Stimulated activated CD4-positive, alpha-beta T cell treated with anti-CD3 and anti-CD28 coated beads, Interleukin-4, amount 100 ng/mL, for 24 hours (primary cell): ENCODE results near the gene RNF152.

Experiments used
- DNase-seq: peaks from one replicate; pipeline ENCODE4 v3.0.0-alpha.2; 2020

The RNF152 gene

DNA sequence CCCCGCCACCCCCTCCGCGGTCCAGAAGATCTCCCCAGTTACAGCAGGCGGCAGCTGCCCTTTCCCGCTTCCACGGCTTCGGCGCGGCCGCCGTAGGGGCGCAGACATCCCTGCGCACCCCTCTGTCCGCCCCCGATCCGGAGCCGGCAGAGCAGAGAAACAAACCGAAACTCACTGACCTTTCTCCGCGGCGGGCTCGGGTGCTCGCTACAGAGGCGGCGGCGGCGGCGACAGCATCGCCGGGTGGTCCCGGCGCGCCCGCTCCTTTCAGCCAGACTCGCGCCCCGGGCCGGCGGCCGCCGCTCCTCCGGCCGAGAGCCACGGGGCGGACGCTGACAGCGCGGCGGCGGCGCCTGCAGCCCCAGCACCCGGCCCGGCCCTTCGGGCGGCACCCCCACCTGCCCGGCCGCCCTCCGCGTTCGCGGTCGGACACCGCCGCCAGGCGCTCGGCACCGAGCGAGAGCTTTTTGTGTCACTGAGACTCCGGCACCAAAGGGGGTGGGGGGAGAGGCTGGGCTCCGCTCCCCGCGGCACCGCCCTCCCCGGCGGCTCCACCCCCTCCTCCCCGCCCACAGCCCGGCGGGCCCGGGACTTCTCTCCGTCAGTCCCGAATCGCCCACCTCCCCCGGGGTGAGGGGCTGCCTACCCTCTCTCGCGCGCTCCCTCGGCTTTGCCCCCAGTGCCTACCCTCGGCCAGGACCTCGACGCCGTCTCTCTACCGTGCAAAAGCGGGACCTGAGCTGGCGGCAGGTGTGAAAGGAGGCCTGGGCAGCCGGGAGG is 1.4 kb upstream of the RNF152 start:
- DNase-seq = peak; percentile 67

DNA sequence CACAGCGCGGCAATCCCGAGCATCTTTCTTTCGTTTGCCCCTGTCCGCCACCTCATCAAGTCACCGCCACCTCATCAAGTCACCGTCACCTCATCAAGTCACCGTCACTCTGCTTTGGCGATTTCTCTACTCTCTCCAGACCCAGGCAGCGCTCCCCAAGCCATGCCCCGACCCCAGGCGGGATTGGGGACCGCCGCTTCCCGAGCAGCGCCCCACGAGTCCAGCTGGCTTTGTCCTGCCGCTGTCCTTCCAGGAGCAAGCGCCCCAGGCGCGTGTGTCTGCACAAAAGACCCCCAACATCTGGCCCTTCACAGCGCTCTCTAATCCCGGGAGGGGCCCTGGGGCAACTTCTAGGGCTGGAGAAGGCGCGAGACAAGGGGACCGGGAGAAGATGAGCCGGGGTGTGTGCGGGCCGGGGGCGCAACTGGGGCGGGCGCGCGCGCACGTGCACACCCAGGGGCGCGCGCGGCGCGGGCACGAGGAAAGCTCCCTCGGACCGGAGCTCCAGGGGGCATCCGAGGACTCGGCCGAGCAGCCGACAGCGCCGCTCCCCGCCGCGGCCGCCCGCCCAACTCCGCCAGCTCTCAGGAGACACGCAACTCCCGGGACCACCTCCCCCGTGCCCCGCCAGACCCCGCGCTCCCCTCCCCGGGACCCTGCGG is 633 bp upstream of the RNF152 start:
- peak; percentile 33 for DNase-seq

DNA sequence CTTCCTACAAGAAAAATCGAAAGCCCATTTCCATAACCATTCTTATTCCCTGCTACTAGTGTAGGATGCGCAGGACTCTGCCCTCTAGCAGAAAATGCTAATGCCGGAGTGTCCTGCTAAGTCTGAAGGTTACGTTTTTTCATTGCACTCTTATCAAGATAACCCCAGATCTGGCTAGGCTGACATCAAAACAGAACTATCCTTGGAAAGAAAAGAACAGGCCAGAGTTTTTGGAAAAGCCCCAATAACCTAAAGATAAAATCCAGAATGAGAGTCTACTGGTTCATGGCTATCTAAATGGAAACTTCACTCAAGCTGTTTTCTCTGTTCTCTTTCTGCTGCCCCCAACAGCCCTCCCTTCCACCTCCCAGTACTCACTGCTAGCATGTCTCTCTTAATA is 913 bp downstream of the RNF152 start:
- DNase-seq = no peak

DNA sequence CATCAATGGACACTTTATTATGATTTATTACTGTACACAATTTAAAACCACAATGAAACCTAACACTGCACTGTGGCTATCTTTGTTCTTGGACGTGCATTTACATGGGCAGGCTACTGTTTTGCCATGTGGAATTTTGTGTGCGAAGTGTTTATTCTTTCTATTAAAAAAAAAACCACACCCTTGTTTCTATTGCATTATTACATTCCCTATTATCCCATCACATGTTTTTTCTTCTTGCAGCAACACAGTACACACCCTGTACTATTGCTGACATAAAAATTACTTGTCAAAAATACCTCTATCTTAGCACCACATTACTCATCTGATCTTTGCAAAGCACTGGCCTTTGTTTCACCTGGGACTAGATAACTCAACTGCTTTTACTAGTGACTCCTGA is 1.5 kb downstream of the RNF152 start:
- no peak for DNase-seq

DNA sequence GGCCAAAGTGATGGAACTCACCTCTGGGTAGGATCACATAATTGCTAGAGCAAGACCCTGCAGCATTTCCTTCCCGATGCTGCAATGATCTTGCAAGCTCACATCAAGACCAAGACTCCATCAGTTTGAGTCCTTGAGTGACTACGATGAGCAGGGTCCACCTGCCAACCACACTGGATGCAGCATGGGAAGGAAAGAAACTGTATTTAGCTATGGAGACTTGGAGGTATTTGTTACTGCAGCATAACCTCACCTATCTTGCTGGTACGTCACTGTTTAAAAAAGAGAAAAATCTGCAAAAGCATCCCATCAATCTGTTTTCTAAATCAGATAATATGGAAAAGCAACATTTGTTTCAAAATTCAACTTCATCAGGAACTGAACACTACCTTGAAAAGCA is 2.5 kb downstream of the RNF152 start:
- DNase-seq = no peak

DNA sequence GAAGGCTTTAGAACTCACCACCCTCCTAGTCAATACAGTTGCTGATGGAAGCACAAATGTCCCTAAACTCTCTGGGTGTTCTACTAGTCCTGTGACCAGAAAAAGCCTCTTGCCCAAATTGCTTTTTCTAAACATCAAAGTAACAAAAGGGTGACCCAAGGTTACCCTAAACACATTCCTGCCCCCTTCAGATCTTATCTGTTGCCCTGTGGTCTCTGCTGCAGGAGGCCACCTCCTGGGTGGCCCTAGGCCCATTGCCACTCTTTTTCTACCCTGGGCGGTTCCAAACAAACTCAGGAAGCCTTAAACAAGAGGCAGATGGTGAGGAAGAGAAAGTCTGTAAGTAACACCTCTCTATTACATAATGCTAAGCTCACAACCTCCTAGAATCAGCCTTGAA is 3.3 kb downstream of the RNF152 start:
- no peak for DNase-seq

DNA sequence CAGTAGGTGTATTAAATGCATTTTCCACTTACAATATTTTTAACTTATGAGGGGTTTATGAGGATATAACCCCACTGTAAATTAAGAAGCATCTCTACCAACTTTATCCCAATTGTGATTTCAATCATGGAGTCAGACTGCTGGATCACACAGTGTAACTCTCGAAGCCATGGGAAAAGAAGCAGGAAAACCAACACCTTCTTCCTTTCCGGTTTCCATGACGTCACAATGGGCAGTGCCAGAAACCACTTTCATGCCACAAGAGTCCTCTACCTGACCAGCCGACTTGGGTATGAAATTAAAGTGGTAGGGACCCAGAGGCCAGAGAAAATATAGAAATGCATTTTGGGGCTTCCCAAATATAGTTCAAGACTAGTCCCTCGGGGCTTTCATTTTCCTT is 4.2 kb downstream of the RNF152 start:
- no peak for DNase-seq

DNA sequence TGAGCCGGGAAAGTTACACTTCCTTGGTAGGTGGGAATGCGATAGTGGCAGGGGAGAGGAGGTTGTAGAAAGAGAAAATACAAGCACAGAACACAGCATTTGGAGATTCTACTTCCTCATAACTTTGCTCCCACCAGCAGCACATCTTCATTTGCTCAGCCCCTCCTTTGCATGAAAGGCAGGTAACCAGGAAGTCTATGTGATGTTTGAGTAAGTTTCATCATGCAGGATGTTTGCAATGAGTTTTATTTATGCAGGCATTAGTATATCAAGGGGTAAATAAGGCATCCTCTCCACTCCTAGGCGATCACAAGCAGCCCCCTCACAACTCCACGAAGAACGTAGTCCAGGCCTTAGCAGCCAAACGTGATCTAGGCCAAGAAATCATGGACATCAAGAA is 5.0 kb downstream of the RNF152 start:
- DNase-seq = no peak

DNA sequence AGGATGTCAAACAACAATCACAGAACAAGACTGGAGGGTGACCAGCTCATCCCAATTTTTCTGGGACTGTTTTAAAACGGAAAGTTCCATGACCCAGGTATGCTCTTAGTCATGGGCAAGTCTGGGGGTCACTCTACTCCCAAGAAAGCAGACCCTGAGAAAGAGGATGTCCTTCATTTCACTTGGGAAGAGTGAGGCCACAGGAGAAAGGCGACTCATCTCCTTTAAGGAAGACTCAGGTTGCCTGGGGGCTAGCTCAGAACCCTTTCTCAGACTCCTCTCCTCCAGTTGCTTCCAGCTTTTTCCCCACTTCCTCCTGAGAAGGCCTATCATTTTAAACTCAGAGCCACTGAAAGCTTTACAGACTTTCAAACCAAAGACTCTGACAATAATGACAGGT is 9.3 kb downstream of the RNF152 start:
- DNase-seq = no peak

DNA sequence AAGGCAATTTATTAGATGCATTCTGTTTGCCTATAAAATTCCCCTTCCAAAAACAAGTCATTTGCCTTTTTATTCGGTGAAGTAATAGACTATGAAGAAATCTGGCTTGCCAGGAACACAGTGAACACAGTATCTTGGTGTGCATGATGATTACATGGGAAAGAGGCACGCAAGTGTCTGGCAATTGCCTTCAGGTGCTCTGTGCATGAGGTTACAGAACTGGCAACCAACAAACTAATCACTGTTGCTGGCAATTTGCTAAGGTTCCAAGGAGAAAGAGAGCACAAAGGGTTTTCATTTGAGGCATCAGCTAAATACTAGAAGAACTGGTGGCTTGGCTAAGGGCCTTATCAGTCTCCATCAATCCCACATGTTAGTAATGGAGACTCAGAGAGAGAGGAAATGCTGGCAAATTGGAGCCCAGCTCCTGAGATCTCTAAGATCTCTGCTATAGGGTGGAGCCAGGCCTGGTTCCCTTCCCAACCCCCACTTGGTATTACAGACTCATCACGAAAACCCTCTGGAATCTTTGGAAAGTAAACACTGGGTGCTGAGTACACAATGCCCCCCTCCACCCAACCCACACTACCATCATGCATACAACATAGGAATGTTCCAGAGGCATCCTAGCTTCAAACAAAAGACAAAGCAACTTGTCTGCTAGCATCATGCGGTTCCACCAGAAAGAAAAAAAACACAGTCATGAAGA is 10.4 kb downstream of the RNF152 start:
- no peak for DNase-seq

DNA sequence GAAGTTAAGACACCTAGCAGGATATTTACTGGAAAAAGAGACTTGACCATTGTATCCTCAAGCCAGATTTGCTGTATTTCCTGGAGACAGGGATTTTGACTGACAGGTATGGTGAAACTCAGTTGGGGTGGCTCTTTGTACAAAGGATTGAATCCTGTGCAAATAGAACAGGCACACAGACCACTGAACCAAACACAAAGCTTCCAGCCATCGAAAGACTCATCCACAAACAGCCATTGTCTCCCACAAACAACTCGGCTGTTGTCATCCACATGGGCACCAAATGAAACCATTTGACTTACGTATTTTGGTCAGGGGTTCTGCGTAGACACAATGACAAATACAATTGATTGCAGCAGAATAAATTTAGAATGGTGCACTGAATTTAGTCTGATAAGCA is 15.9 kb downstream of the RNF152 start:
- DNase-seq = no peak

DNA sequence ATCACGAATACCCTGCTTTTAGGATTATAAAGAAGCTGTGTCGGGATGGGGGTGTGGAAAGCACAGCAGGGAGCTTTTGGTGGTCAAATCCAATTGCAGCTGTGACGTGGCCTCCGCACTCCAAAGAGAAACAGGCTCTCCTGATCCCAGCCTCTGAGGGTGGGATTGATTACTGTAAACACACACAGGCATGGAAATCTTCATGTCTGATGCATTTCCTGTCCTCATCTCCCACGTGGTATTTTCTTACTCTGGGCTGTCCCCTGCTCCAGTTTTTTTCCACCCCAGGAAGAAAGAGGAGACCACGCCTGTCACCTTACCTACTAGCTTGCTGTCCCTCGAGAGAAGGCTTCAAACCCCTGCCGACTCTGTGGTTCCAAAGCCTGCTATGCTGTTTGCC is 22.7 kb downstream of the RNF152 start:
- DNase-seq = no peak

DNA sequence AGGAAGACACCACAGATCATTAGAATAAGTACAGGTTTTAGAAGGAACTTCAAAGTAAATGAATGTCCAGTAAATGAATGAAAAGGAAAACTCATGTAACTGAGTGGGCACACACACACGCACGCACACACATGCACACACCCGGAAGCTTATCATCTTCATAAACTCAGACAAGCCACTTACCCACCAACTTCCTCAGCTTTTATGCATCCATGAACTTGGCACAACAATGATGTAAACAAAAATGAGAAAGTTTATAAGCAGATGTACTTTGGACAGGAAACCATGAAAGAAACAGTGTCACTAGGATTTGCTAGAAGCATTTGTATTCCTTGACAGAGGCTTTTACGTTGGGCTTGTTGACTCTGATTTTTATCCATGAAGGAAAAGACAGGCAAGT is 23.2 kb downstream of the RNF152 start:
- no peak for DNase-seq

DNA sequence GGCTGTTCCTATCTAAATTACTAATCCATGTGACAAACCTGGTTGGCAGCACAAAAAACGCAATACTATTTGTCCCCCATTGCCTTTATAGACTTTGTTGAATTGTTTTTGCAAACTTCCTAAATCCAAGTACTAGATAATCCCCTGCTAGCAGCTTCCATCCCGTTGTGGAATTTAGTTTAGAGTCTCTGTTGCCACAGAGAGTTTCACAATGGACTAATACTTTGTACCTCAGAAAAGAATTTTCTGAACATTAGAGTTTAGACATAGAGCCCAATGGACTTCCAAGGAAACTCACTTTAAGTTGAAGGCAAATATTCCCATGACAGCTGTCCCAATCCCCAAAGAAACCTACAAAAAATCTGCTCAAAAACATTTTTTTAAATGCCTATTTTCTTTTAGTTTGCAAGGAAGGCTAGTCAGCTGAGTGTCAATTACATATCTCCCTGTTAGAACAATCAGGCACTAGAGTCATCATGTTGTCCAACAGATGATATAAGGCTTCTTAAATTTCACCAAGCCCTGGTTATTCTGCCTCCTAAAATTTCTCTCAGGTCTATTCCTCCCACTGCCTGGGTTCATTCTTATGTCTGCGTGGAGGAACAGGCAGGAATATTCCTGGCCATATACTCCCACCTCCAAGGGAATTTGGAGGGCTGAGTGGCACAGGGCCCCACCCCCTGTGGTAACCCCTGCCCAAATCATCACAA is 27.2 kb downstream of the RNF152 start:
- no peak for DNase-seq

DNA sequence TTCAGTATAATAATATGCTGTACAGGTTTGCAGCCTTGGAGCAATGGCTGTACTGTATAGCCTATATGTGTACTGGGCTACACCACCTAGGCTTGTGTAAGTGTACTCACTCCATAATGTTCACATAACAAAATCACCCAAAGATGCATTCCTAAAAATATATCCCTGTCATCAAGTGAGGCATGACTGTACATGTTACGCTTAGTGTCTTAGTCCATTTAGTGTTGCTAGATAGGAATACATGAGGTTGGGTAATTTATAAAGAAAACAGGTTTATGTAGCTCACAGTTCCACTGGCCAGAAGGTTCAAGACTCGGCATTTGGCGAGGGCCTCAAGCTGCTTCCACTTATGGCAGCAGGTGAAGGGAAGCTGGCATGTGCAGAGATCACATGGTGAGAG is 31.4 kb downstream of the RNF152 start:
- DNase-seq = no peak

DNA sequence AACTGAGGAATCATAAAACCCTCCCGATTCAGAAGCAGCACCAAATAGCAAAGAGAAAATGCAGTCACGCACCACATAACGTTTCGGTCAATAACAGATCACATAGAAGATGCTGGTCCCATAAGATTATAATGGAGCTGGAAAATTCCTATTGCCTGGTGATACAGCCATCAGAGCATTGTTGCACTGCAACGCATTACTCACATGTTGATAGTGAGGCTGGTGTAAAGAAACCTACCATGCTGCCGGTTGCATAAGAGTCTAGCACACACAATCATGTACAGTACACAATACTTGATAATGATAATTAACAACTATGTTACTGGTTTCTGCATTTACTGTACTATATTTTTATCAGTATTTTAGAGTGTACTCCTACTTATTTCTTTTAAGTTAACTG is 32.5 kb downstream of the RNF152 start:
- no peak for DNase-seq

DNA sequence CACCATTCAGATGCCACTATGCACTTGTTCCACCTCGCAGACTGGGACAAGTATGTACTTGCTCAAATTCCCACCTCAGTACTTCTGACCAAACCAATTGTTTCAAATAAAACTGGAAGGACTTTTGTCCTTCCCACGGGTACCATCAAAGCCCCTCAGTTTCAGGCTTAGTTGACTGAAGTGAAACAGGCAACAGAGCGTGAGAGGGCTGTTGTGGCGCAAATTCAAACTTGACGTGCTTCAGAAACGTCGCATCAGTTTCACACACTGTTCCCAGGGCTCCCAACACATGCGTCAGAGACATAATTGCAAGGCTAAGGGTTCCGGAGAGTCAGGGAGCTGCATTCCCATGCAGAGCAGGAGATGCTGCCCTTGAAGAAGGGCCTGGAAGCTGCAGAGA is 33.7 kb downstream of the RNF152 start:
- no peak for DNase-seq

DNA sequence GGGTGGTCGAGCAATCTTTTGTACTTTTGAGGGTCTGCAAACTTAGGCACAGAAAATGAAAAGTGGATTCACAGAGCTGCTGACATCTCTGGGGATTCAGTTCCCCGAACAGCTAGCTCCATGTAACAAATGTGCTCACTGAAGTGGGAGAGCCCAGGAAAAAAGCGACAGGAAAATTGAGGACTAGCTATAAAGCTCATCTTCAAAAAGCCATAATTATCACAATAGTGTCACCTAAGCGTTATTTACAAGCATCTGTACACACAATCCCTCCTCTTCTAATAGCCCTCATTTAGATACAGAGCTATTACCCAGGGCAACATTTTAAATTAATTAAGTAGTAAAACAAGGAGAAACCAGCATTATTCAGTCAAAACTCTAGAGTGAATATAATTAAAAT is 36.1 kb downstream of the RNF152 start:
- DNase-seq = no peak

DNA sequence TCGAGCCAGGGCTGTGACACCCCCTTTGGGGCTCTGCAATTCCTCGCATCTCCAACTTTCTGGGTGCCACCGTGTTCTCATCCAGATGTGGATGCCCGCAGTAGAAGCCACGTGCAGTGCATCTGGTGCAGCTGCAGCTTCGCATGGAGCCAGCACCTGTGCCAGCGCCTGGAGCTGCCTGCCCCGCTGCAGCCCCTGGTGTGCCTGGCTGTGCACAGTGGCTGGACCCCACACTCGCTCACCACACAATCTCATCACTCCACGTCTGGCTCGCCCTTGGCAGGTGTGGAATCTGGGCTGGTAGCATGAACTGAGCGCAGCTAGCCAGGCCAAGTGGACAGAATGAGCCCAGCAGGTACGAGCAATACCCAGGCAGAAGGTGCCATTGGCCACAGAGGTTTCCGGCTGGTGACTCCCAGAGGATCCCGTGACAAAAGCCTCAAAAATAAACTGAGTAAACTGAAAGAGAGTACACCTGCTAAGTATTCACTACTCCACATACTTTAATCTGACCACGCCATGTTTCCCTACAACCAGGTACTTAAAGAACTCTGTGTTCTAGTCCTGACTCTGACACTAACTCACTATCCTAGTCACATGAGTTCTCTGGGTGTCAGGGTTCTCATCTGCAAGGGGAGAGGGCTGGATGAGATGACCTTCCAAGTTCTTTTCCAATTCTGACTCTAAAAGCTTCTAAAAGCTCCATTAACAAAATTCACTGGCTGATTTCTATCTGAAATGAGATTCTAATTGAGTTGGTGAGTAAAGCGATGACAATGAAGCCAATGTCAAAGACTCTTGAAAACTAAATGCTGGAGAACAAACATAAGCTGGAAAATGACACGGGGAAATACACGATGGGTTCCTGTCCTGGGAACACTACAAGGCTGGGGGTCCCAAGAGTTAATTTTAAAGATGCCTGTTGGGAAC is 37.1 kb downstream of the RNF152 start:
- DNase-seq = no peak

DNA sequence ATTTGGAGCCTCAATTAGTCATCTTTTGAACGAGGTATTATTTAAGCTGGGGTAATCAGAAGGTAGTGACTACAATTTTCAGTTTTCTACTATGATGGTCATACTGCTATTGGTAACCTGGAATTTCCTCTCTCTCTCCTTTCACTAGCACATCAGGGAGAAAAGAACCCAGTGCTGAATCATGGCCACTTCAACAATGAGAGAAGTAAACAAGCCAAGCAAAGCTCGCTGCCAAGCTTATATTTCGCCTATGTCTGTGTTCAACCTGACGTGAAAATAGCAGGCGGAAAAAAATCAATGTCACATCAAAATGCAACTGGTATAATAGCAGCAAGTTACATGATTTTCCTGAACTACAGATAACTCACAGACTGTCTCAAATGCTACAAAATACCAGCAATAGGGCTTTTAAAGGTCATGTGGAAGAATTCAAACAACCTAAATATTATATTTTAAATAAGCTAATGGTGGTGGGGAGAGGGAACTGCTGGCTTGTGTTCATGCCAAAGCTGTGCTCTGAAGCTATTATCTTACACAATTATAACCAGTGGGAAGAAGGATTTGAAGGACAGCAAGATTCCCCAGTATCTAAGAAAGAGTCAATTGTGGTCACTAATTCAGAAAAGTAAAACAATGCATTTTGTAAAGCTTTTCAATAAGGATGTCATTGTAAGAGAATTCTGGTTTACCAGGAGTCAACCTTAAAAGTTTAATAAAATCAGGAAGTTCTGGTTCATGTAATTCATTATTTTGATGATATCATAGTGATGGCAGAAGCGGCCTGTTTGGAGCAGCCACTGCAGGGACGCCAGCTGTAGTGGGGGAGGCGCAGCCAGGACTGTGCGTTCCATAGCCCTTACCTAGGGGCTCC is 38.0 kb downstream of the RNF152 start:
- no peak for DNase-seq

DNA sequence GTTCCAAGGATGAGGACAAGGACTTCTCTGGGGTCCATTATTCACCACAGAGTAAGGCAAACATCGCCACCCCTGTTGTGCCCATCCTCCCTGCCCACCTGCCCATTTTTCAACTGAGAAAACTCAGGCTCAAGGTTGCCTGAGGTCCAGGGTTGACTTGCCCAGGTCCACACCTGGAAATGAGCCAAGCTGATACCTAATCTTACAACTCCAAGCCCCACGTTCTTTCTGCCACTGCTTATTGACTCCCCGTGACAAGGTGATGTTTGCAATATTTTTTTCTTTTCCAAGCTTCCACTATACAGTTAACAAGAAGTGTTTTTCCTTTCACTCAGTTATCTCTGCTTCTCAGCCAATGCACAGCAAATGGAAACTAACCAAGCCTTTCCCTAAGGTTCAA is 39.0 kb downstream of the RNF152 start:
- no peak for DNase-seq
